Thoracic aorta (tissue), 2 donors: ENCODE data around the gene TOMM40L. TPM values are rescaled to one million over a fixed set of nuclear protein-coding genes. Genes with fewer than 3 reads are reported as not detected.

ENCODE experiments used
- ATAC-seq: fragments of 150-250 bp; one replicate; pipeline ENCODE4 v1.8.0; 2017; ENCODE audit warnings: low read depth; ENCODE audit not compliant: insufficient number of reproducible peaks, low FRiP score
- DNase-seq: peaks from one replicate; pipeline ENCODE4 v3.0.0-alpha.2; 2020; ENCODE audit warnings: low spot score
- H3K27ac ChIP-seq, 2 donors: fragments of 200-600 bp; sonication (generic); 1 replicate in 1 of 2; 2 replicates in 1 of 2; pipeline ENCODE4 v1.5.1; 2016; ENCODE audit warnings: mild to moderate bottlenecking in 2 of 2, moderate library complexity in 2 of 2
- H3K27me3 ChIP-seq: fragments of 200-600 bp; sonication (generic); replicated peaks from 2 replicates; pipeline ENCODE4 v1.6.0; 2016; ENCODE audit warnings: mild to moderate bottlenecking; ENCODE audit not compliant: insufficient read depth
- H3K36me3 ChIP-seq: fragments of 200-600 bp; sonication (generic); one replicate; pipeline ENCODE4 v1.5.1; 2016
- H3K4me1 ChIP-seq, 2 donors: fragments of 200-600 bp; sonication (generic); 1 replicate in 1 of 2; 2 replicates in 1 of 2; pipeline versions ENCODE4 v1.5.1 to v1.6.0; 2016; ENCODE audit warnings: low read depth in 2 of 2, mild to moderate bottlenecking in 1 of 2; ENCODE audit not compliant: control insufficient read depth in 1 of 2
- H3K4me3 ChIP-seq: fragments of 200-600 bp; sonication (generic); 2 replicates; pipeline ENCODE4 v1.5.1; 2016; ENCODE audit warnings: mild to moderate bottlenecking
- H3K9me3 ChIP-seq: fragments of 200-600 bp; sonication (generic); 2 replicates; pipeline ENCODE4 v1.5.1; 2016
- CTCF ChIP-seq: fragments of 200-600 bp; sonication (generic); IDR thresholded peaks from one replicate; pipeline ENCODE4 v1.5.1; 2019; ENCODE audit warnings: antibody characterized with exemption
- total RNA-seq, 2 donors: library from RNA; depleted of rRNA; stranded (reverse); fragments of >200 nt; gene quantifications; one replicate each; pipeline versions ENCODE4 v1.1.0 to v1.2.3, GENCODE V29; 2016

TOMM40L gene
- total RNA-seq, 2 donors from 2014 or later = 12.8 to 13.4 TPM

DNA sequence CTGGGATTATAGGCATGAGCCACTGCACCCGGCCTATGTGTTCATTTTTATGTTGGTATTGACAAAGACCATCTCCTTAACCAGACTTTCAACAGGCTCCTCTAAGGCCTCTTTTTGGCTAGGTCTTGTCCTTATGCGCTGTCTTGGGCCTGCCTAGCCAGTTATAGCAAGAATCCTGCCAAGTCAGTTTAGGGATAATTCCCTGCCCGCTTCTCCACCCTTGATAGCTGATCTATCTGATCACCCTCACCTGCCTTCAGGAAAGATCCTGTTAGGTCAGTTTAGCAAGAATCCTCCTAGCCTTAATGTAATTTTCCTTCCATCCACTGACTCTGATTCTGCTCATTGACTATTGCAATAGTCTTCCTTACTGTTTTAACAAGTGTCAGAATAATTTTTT, 46.2 kb upstream of the TOMM40L start:
- ATAC-seq (no peak), DNase-seq (no peak)
- no peak overlapping the region for H3K27ac ChIP-seq
- no peaks in the 10 kb centered on the region for H3K36me3 ChIP-seq
- H3K27me3 ChIP-seq = no peaks in the 10 kb centered on the region
- no peaks in the 10 kb centered on the region for H3K9me3 ChIP-seq
- H3K4me1 ChIP-seq = peaks cover 8 to 27% of the 10 kb centered on the region in 2 donors
- no peak overlapping the region for H3K4me3 ChIP-seq
- TF ChIP-seq CTCF = no peak

DNA sequence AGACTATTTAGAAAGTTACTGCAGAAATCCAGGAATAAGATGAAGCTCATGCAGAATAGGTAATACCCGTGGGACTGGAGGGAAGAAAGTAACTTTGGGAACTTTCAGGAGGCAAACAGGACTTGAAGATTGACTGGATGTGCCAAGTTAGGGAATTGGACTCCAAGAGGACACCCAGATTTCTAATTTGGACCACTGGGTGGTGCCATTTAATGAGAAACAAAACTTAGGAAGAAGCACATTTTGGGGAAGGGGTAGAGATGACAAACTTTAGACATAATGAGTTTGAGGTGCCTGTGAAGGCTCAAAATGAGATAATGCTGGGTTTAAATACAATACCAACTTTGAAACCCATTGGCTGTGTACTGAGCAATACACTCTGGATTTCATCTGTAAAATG, 45.2 kb upstream of the TOMM40L start:
- H3K4me1 ChIP-seq = peaks cover 8 to 25% of the 10 kb centered on the region in 2 donors
- no peaks in the 10 kb centered on the region for H3K9me3 ChIP-seq
- H3K27ac ChIP-seq = no peak overlapping the region
- H3K4me3 ChIP-seq = no peak overlapping the region
- ATAC-seq (no peak), DNase-seq (no peak)
- no peaks in the 10 kb centered on the region for H3K27me3 ChIP-seq
- TF ChIP-seq CTCF = no peak
- H3K36me3 ChIP-seq = no peaks in the 10 kb centered on the region

- Histone ChIP-seq H3K9me3 (no peaks in the 10 kb centered on the region), H3K4me3 (no peak overlapping the region), H3K36me3 (no peaks in the 10 kb centered on the region), H3K4me1 (peaks cover 4 to 13% of the 10 kb centered on the region in 2 donors), H3K27ac (no peak overlapping the region), H3K27me3 (no peaks in the 10 kb centered on the region)
- ATAC-seq (no peak), DNase-seq (no peak)
- no peak for TF ChIP-seq CTCF
Measured at GRCh38 chr1:161182214-161182613, 43.6 kb upstream of the TOMM40L start.

- Histone ChIP-seq H3K27me3 (no peaks in the 10 kb centered on the region), H3K36me3 (no peaks in the 10 kb centered on the region), H3K27ac (peak overlapping the region in 1 of 2 donors; percentile 44), H3K4me3 (no peak overlapping the region), H3K4me1 (peaks cover 4 to 6% of the 10 kb centered on the region in 2 donors), H3K9me3 (no peaks in the 10 kb centered on the region)
- no peak for TF ChIP-seq CTCF
- ATAC-seq (no peak), DNase-seq (no peak)
Measured at GRCh38 chr1:161185282-161185682, 40.6 kb upstream of the TOMM40L start.

- no peak for DNase-seq
- Histone ChIP-seq H3K4me1 (peaks cover 4 to 6% of the 10 kb centered on the region in 2 donors), H3K36me3 (no peaks in the 10 kb centered on the region), H3K4me3 (no peak overlapping the region), H3K9me3 (no peaks in the 10 kb centered on the region), H3K27ac (peak overlapping the region in 1 of 2 donors; percentile 44), H3K27me3 (no peaks in the 10 kb centered on the region)
- ATAC-seq = no peak
- TF ChIP-seq CTCF = no peak
Measured at GRCh38 chr1:161185732-161186311, 40.0 kb upstream of the TOMM40L start.
